Suppressor macrophage treated with lipopolysaccharide for 4 hours (primary cell): ENCODE data around the gene ATF7.
A peak's percentile ranks its signal among the peaks of the same experiment; 100 is the strongest.

Source experiments
- DNase-seq: peaks from one replicate; pipeline ENCODE4 v3.0.0-alpha.2; 2020

ATF7 gene

GRCh38 chr12:53480491-53481442 lies 145.4 kb downstream of the ATF7 start:
- no peak for DNase-seq

GRCh38 chr12:53479331-53479730 lies 146.9 kb downstream of the ATF7 start:
- no peak for DNase-seq

- DNase-seq = no peak
These were observed 147.3 kb downstream of the ATF7 start for GRCh38 chr12:53478865-53479264.

GRCh38 chr12:53476769-53477209 lies 149.4 kb downstream of the ATF7 start:
- DNase-seq = peak; percentile 16

- no peak for DNase-seq
These were observed 151.4 kb downstream of the ATF7 start for GRCh38 chr12:53474819-53475218.

- no peak for DNase-seq
These were observed 152.1 kb downstream of the ATF7 start for GRCh38 chr12:53474077-53474476.

GRCh38 chr12:53472056-53472582 lies 154.1 kb downstream of the ATF7 start:
- DNase-seq = no peak

- DNase-seq = no peak
These were observed 157.9 kb downstream of the ATF7 start for GRCh38 chr12:53468282-53468681.

- no peak for DNase-seq
These were observed 158.3 kb downstream of the ATF7 start for GRCh38 chr12:53467880-53468279.

- no peak for DNase-seq
These were observed 159.1 kb downstream of the ATF7 start for GRCh38 chr12:53467082-53467481.

- no peak for DNase-seq
These were observed 159.5 kb downstream of the ATF7 start for GRCh38 chr12:53466640-53467039.

GRCh38 chr12:53465679-53466078 lies 160.5 kb downstream of the ATF7 start:
- peak; percentile 34 for DNase-seq

GRCh38 chr12:53464685-53465418 lies 161.3 kb downstream of the ATF7 start:
- DNase-seq = no peak

- no peak for DNase-seq
These were observed 162.2 kb downstream of the ATF7 start for GRCh38 chr12:53463802-53464560.

GRCh38 chr12:53462935-53463334 lies 163.2 kb downstream of the ATF7 start:
- no peak for DNase-seq

GRCh38 chr12:53461591-53461990 lies 164.6 kb downstream of the ATF7 start:
- DNase-seq = no peak

- no peak for DNase-seq
These were observed 165.1 kb downstream of the ATF7 start for GRCh38 chr12:53461059-53461458.

GRCh38 chr12:53459097-53459496 lies 167.1 kb downstream of the ATF7 start:
- no peak for DNase-seq
